ENCODE results near the gene SLCO2A1.

GRCh38 chr3:134030379-134031347 is 938 bp upstream of the SLCO2A1 start:
- TF ChIP-seq CTCF (IDR thresholded peaks at IDR 0.05) (no peak), EZH2 (IDR thresholded peaks at IDR 0.05) (no peak)

Data from neural progenitor cell (in vitro differentiated cells).